ENCODE results near the gene WFDC2. TPM values are rescaled to one million over a fixed set of nuclear protein-coding genes. Genes with fewer than 3 reads are reported as not detected.

WFDC2 gene
- total and polyA plus RNA-seq, 2 of the 4 experiments (the other 2 are of a cell fraction), result not detected

DNA sequence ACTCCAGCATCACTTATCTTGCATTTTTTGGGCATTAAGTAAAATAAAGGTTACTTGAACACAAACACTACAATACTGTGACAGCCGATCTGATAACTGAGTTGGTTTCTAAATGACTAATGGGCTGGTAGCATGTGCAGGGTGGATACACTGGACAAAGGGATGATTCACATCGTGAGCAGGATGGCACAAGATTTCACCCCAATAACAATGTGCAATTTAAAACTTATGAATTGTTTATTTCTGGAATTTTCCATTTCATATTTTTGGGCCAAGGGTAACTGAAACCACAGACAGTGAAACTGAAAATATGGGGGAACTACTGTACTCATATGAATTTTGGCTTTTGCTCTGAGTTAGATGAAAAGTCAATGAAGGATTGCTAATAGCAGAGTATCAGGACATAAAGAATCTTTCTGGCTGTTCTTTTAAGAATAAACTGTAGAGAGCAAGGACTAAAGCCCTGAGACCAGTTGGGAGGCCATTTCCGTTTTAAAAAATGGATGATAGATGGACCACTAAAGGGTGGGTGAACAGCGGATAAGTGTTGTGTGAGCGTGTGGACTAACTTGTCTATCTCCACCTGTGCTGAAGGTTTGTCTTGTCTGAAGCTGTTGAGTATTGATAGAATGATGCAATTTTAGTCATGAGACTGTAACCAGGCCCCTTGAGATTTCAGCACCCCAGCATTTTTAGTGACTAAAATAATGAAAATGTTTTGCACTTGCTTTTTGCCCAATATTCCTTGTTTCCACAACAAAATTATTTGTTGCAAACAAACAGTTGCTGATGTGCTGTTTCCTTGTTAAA is 37.7 kb downstream of the WFDC2 start:
- H2BK5ac ChIP-seq (ENCODE audit: low read depth, low read length, poor library complexity, severe bottlenecking), result no peak overlapping the region
- no peak for ATAC-seq (ENCODE audit: low read depth)
- DNase-seq, result no peak
- 70% methylated on average over 2 of the region's 5 CpGs; no CpG with 5 or more reads in 1 of the 2 experiments for WGBS, 2 experiments (ENCODE audit: extremely low coverage in 2 of 2, insufficient read length in 1 of 2)
- H3K23ac ChIP-seq (ENCODE audit: low read depth, low read length), result no peak overlapping the region
- no peak overlapping the region for H3K18ac ChIP-seq (ENCODE audit: low read depth, low read length)
- no peak overlapping the region for H3K27ac ChIP-seq (ENCODE audit: insufficient read depth, low read length)
- no peak overlapping the region for H2BK15ac ChIP-seq (ENCODE audit: low read depth, low read length)
- dilution Hi-C loops (cut with HindIII; ENCODE audit: low sequenced_read_pairs, unreplicated experiment) (no loop called here), in situ Hi-C loops (cut with MboI; ENCODE audit: low sequenced_read_pairs) (no loop called here), intact Hi-C loops (cut with micrococcal nuclease) (no loop called here)
- H2AK5ac ChIP-seq (ENCODE audit: low read depth, low read length), result no peak overlapping the region
- ChIA-PET CTCF (no interaction called here), POLR2A (ENCODE audit: unreplicated experiment) (no interaction called here)
- H3K36me3 ChIP-seq (ENCODE audit: control insufficient read depth, insufficient read depth, low read length), result no peaks in the 10 kb centered on the region
- no peak overlapping the region for H3K56ac ChIP-seq (ENCODE audit: extremely low read depth, insufficient read depth, low read length)
- no peak overlapping the region for H3K14ac ChIP-seq (replicated peaks; ENCODE audit: low read depth, low read length)
- BruUV-seq (replicated peaks), result no TSS peak
- H3K9ac ChIP-seq (ENCODE audit: low read depth, low read length), result no peak overlapping the region
- H2AFZ ChIP-seq (replicated peaks; ENCODE audit: low read length, poor library complexity), result no peak overlapping the region
- H2AK9ac ChIP-seq (replicated peaks; ENCODE audit: low read depth, low read length, poor library complexity), result no peak overlapping the region
- H3K9me3 ChIP-seq (ENCODE audit: control insufficient read depth, insufficient read depth, low read length), result no peaks in the 10 kb centered on the region
- H4K8ac ChIP-seq (ENCODE audit: low read depth in 2 of 2, low read length in 2 of 2), result no peak overlapping the region
- H3K4ac ChIP-seq (ENCODE audit: low read depth, low read length), result no peak overlapping the region
- H3K27me3 ChIP-seq (ENCODE audit: control insufficient read depth, insufficient read depth, low read length), result peaks cover 2% of the 10 kb centered on the region
- no peak overlapping the region for H3K4me3 ChIP-seq (ENCODE audit: insufficient read depth, low read depth, low read length)
- no peak overlapping the region for H4K91ac ChIP-seq (ENCODE audit: insufficient read depth, low read depth, low read length)
- no peak overlapping the region for H4K5ac ChIP-seq (ENCODE audit: low read depth, low read length)
- H3K9me1 ChIP-seq (ENCODE audit: insufficient read depth, low read length), result no peaks in the 10 kb centered on the region
- no peaks in the 10 kb centered on the region for H3K79me1 ChIP-seq (ENCODE audit: low read depth in 1 of 2, low read length in 2 of 2)
- H2BK120ac ChIP-seq (ENCODE audit: low read depth, low read length), result no peak overlapping the region
- no peaks in the 10 kb centered on the region for H3K4me1 ChIP-seq (ENCODE audit: control insufficient read depth, insufficient read depth, low read length)
- H4K20me1 ChIP-seq (ENCODE audit: insufficient read depth, low read length), result no peaks in the 10 kb centered on the region
- H2BK20ac ChIP-seq (ENCODE audit: low read depth, low read length), result no peak overlapping the region
- no peak overlapping the region for H3K4me2 ChIP-seq (ENCODE audit: low read depth, low read length)
- TF ChIP-seq RFX5 (IDR thresholded peaks at IDR 0.05; ENCODE audit: low read depth, low read length) (no peak), SMC3 (IDR thresholded peaks at IDR 0.05; ENCODE audit: low read depth, low read length) (no peak), RCOR1 (IDR thresholded peaks at IDR 0.05; ENCODE audit: insufficient replicate concordance, low read length) (no peak), MAZ (IDR thresholded peaks at IDR 0.05; ENCODE audit: borderline replicate concordance, low read depth, low read length) (no peak), RAD21 (IDR thresholded peaks at IDR 0.05; ENCODE audit: low read length) (no peak), MXI1 (IDR thresholded peaks at IDR 0.05; ENCODE audit: borderline replicate concordance, low read depth, low read length) (no peak), FOS (IDR thresholded peaks at IDR 0.05; ENCODE audit: low read depth, low read length) (no peak), POLR2A (IDR thresholded peaks at IDR 0.05; ENCODE audit: low read depth, low read length) (no peak)
- TF ChIP-seq, protein P1, sequence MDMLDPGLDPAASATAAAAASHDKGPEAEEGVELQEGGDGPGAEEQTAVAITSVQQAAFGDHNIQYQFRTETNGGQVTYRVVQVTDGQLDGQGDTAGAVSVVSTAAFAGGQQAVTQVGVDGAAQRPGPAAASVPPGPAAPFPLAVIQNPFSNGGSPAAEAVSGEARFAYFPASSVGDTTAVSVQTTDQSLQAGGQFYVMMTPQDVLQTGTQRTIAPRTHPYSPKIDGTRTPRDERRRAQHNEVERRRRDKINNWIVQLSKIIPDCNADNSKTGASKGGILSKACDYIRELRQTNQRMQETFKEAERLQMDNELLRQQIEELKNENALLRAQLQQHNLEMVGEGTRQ (IDR thresholded peaks at IDR 0.05; ENCODE audit: low read depth, low read length), result no peak

Data from IMR-90 (cell line).